Ovary (tissue), 3 donors: Measurements from ENCODE around the gene PALB2.

Experiments
- CTCF ChIP-seq, 3 donors: fragments of 450-650 bp in 2 of 3; fragments of 200-600 bp in 1 of 3; IDR thresholded peaks; one replicate each; pipeline versions ENCODE4 v1.5.1 to v1.8.0; 2016 to 2022; ENCODE audit warnings: antibody characterized with exemption in 3 of 3, mild to moderate bottlenecking in 1 of 3
- POLR2A ChIP-seq: fragments of 450-650 bp; IDR thresholded peaks from one replicate; pipeline ENCODE4 v1.6.1; 2017; ENCODE audit warnings: antibody characterized with exemption, mild to moderate bottlenecking, moderate library complexity
- donor health status: DM: no; HTN: no; CAD: no.

- TF ChIP-seq CTCF (IDR thresholded peaks at IDR 0.05) (no peak), POLR2A (no peak)
These were observed 1.2 kb upstream of the PALB2 start for GRCh38 chr16:23642246-23642774.
